ENCODE results near the gene TOPBP1.

DNA sequence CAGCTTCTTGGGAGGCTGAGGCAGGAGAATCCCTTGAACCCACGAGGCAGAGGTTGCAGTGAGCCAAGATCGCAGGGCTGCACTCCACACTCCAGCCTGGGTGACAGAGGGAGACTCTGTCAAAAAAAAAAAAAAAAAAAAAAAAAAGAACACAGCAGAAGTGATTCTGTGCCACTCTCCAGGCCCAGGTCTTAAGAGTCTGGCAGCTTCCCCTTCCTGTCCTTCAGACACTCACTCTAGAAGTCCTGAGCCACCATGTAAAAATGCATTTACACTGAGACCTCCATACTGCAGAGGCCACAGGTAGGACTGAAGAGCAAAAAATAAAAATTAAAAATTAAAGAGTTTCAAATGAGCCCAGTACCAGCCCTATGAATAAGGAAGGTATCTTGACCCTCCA lies 100.1 kb downstream of the TOPBP1 start:
- TF ChIP-seq, protein P1, sequence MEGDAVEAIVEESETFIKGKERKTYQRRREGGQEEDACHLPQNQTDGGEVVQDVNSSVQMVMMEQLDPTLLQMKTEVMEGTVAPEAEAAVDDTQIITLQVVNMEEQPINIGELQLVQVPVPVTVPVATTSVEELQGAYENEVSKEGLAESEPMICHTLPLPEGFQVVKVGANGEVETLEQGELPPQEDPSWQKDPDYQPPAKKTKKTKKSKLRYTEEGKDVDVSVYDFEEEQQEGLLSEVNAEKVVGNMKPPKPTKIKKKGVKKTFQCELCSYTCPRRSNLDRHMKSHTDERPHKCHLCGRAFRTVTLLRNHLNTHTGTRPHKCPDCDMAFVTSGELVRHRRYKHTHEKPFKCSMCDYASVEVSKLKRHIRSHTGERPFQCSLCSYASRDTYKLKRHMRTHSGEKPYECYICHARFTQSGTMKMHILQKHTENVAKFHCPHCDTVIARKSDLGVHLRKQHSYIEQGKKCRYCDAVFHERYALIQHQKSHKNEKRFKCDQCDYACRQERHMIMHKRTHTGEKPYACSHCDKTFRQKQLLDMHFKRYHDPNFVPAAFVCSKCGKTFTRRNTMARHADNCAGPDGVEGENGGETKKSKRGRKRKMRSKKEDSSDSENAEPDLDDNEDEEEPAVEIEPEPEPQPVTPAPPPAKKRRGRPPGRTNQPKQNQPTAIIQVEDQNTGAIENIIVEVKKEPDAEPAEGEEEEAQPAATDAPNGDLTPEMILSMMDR (IDR thresholded peaks at IDR 0.05): no peak
- TF ChIP-seq POLR2A (IDR thresholded peaks at IDR 0.05; ENCODE audit: low read depth) (no peak), EP300 (IDR thresholded peaks at IDR 0.05) (no peak), POLR2AphosphoS5 (IDR thresholded peaks at IDR 0.05) (no peak)

All from esophagus muscularis mucosa (tissue), 4 donors.